Activated T-cell treated with anti-CD3 and anti-CD28 coated beads, Interleukin-2, amount 50 U/mL, for 1 hour (primary cell): Measurements from ENCODE around the gene PFKFB3.
"Not testable (repeated sequence)": the region's sequence is repeated elsewhere in the genome, so short reads cannot be mapped to it uniquely, and the experiment has no call there.

Experiments
- DNase-seq: peaks from one replicate; pipeline ENCODE4 v3.0.0-alpha.2; 2020

Gene PFKFB3

DNA sequence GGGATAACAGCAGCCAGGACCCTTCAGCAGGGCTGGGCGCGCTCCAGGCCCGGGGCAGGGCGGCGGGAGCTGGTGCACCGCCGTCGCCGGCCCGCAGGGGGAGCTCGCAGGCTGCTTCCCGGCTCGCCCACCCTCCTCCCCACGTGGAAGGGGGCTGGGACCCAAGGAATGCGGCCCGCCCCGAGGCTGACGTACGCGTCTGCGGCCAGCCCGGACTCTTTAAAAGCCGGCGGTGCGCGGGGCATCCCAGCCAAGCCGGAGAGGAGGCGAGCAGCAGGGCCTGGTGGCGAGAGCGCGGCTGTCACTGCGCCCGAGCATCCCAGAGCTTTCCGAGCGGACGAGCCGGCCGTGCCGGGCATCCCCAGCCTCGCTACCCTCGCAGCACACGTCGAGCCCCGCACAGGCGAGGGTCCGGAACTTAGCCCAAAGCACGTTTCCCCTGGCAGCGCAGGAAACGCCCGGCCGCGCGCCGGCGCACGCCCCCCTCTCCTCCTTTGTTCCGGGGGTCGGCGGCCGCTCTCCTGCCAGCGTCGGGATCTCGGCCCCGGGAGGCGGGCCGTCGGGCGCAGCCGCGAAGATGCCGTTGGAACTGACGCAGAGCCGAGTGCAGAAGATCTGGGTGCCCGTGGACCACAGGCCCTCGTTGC lies at the start of gene PFKFB3:
PFKFB3 (plus strand) TSS at position 249 of the 647 bp plus-strand sequence; CDS start at position 578, 329 bp downstream.
- DNase-seq = peak; percentile 97

DNA sequence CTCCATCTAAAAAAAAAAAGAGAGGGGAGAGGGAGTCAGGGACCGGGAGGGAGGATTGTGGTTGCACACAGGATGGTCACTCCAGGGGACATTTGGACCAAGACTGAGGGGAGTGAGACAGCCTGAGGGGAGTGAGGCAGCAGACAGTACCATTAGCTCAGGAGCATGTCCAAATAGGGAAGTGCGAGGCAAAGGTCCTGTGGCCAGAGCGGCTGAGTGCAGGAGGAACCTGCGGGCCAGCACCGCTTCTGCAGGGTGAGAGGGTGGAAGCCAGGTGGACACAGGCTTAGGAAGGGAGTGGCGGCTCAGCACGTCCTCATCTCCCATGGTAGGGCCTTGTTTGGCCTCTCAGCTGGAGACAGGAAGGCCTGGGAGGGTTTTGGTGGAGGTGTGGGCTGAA lies 48.9 kb upstream of the PFKFB3 start:
- no peak for DNase-seq

DNA sequence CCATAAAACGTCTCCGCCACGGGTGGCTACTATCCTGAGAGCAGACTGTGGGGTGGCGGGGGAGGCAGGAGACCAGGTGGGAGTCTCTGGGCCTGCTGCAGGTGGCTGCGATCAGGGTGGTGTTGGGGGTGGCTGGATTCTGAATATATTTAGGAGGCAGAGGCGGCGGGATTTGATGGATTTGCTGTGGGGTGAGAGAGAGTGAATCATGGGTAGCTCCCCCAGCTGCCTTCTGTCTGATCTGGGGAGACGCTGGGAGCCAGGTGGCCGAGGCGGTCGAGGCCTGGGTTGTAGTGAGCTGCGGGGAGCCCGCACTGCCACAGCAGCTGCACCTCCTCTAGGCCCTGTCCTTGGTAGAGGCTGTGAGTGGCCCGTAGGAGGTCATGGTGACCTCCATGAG lies 48.2 kb upstream of the PFKFB3 start:
- no peak for DNase-seq

DNA sequence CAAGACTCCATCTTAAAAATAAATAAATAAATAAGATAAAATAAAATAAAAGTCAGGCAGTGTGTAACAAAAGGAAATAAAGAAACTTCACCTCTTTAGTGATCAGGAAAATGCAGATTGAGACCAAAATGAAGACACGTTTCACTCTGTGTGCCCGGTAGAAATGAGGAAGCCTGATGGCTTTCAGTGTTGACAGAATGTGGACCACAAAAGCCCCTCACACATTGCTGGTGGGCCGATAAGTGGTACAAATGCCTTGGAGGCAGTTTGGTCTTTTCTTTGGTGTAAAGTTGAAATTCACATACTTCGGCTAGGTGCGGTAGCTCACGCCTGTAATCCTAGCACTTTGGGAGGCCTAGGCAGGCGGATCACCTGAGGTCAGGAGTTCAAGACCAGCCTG lies 44.5 kb upstream of the PFKFB3 start:
- DNase-seq = no peak

DNA sequence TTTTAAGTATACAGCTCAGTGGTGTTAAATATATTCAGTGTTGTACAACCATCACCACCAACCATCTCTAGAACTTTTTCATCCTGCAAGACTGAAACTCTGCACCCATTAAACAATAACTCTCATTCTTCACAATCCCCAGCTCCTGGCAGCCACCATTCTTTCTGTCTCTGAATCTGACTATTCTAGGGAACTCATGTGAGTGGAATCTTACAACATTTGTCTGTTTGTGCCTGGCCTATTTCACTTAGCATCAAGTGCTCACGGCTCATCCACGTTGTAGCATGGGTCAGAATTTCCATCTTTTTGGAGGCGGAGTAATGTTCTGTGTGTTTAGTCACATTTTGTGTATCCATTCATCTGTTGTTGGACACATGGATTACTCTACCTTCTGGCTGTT lies 40.8 kb upstream of the PFKFB3 start:
- no peak for DNase-seq

DNA sequence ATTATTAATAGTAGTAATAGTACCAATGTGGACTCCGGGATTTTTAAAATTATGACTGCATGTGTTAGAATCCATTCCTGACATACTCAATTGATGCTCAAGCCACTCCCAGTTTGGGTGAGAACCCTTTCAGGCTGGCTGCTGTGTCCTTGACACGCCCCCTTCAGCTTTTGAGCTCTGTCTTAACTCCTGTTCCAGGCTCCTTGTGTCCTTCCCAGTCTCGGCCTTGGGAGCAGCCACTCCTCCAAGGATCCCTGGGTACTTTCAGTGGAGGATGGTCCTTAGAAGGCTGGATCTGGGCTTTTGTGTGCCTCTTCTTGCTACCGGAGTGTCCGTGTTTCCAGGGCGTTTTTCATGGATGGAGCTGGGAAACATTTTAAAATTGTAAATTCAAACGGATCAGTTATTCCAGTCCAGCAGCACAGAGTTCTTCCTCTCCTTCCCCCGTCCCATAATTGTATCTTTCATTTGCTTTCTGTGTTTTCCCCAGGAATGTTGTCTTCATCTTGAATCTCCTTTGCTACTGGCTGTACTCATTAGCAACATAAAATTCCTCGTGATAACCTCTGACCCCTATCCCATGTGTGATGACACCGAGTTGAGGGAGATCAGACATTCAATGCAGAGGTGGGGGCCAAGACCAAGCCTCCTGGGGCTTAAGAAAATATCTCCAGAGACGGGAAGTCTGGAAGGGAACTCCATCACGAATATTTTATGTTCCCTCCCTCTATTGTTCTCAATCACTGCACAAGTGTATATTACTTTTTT lies 40.0 kb upstream of the PFKFB3 start:
- no peak for DNase-seq

DNA sequence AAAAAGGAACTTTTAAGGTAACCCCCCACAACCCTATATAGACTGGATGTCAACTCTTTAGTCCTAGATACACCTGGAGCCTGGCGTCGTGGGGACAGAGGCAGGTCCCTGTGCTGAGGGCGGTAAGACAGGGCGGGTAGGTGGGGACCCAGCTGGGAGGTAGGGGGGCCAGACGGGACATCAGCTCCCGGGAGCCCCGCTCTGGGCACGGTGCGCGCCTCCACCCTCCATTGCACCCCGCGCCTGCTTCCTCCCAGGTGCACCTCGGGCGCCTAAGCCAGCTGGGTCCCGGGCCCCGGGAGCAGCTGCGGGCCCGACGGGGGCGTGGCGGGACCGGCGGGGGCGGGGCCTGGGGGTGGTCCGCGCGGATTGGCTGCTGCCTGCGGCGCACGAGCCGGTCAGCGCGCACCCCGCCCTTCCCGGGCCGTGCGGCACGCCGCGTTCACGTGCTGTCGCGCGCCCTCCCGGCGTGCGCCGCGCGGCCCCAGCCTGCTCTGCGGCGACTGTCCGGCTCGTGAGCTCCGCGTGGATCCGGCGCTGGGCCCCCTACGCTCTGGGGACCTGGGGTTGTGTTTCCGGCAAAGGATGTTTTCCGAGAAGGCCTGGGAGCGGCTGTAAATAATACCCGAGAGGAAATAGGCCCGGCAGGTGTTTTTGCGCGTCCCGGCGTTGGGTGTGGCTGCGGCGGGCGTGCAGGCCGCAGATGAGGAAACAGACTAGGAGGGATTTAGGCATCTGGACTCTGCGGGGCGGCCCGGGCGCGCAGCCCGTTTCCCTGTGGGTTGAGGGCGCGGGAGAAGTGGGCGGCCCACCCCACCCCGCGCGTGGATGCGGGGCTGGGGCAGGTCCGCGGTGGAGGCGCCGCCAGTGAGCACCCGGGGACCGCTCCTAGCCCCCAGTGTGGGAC lies 39.1 kb upstream of the PFKFB3 start:
- peak; percentile 97 for DNase-seq

DNA sequence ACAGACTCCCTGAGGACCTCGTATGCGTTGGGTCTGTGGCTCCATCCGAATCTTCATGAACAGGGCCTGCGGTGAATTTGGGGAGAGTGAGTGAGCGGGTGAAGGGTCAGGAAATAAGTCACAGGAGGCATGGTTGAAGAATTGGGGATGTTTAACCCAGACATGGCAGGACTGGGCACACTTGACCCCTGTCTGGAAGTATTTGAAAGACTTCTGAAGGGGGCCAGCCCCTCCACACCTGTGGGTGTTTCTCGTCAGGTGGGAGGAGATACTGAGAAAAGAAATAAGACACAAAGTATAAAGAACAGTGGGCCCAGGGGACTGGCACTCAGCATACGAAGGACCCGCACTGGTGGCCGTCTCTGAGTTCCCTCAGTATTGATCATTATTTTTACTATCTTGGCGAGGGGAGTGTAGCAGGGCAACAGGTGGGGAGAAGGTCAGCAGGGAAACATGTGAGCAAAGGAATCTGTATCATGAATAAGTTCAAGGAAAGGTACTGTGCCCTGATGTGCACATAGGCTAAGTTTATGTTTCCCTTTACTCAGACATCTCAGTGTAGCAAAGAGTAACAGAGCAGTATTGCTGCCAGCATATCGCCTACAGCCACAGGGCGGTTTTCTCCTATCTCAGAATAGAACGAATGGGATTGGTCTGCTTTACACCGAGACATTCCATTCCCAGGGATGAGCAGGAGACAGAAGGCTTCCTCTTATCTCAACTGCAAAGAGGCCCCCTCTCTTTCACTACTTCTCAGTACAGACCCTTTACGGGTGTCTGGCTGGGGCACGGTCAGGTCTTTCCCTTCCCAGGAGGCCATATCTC lies 38.2 kb upstream of the PFKFB3 start:
- DNase-seq = no peak

DNA sequence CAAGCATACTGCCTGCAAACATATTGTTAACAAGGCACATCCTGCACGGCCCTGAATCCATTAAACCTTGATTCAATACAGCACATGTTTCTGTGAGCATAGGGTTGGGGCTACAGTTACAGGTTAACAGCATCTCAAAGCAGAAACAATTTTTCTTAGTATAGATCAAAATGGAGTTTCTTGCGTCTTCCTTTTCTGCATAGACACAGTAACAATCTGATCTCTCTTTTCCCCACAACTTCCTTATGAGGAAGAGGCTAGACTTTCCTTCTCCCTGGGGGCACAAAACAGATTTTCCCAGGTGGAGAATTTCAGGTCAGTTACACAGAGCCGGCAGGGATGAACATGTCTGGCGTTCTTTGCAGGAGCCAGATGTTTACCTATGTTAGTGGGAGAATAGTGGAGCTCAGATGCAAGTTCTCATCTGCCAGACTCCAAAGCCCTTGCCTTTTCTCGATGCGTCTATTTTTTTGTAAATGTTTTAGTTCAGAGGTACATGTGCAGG lies 37.5 kb upstream of the PFKFB3 start:
- DNase-seq = no peak

DNA sequence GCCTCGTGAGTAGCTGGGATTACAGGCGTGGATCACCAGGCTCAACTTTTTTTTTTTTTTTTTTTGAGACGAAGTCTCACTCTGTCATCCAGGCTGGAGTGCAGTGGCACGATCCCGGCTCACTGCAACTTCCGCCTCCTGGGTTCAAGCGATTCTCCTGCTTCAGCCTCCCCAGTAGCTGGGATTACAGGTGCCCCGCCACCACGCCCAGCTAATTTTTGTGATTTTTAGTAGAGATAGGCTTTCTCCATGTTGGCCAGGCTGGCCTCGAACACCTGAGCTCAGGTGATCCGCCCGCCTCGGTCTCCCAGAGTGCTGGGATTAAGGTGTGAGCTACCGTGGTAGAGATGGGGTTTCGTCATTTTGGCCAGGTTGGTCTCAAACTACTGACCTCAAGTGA lies 36.8 kb upstream of the PFKFB3 start:
- DNase-seq = not testable (repeated sequence)

DNA sequence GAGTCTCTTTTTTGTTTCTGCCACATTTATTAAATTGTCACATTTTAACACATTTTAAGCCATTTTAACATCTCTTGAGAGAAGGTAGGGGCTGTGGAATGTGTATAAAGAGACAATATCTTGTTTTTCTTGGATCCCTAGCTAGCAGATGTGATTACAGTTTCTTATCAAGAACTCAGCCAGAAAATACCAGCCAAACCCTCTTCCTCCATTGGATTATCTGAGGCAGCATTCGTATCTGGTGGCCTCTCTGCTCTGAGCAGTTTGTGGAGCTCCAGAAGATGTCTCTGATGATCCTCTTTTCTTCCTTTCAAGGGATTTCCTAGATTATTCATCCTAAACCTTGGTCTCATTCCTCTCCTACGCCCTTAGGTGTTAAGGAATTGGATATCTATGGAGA lies 35.3 kb upstream of the PFKFB3 start:
- no peak for DNase-seq

DNA sequence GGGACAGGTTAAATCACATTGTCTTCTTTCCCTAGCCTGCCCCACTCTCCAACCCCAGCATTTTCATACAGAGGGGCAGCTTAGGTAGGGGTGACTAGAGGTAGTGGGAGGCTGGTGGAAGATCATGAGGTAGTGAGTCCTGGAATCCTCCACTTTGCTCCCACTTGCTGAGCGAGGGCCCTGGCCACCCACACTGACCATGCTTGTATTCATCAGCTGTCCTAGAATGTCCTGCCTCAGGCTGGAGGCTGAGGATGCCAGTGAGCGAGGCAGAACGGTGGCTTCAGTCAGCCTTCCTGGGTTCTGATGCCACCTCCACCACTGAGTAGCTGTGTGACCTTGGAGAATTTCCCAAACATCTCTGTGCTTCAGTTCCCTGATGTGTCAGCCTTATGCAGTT lies 34.6 kb upstream of the PFKFB3 start:
- no peak for DNase-seq

DNA sequence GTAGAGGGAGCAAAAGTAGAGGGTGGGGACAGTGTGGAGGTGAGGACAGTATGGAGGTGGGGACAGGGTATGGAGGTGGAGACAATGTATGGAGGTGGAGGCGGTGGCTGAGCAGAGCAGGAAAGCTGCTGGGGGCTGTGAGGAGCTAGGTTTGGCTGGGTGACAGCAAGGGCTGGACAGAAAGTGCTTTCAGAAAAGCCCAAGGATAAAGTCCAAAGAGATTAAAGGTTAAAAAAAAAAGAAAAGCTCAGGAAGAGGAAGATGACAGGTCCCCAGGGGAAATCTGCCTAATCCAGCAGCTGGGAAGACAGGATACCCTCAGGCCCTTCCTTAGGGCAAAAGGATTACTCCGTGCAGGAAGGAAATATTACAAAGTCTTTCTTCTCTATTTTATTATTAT lies 32.1 kb upstream of the PFKFB3 start:
- DNase-seq = no peak

DNA sequence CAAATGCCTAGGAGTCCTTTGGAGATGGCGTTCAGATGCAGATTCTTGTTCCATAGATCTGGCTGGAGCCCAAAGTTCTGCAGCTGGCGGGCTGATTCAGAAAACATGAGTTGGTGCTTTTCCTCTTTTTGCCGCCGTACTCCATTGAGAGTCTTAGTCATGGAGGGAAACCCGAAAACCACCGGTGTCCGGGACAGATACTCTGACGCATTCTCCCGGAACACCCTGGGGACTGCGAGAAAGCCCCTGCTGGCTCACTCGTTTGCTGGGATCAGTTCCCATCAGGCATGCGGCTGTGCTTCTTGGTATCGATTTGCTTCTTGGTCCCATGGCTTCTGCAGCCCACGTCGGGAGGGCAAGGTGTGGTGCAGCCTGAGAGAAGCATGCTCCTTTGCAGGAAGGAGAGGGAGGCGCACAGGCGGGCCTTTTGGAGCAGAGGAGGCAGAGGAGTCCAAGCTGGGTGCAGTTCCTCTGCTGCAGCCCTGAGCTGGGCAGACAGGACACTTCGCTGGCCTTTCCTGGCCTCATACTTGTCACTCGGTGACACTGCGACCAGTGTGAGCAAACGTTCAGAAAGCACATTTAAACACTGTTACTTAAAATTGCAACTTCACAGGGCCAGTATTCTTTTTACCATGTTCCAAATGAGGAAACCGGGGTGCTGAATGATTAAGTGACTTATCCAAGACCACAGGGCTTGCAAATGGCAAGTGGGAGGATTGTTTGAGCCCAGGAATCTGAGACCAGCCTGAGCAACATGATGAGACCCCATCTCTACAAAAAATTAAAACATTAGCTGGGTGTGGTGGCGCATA lies 30.6 kb upstream of the PFKFB3 start:
- no peak for DNase-seq

DNA sequence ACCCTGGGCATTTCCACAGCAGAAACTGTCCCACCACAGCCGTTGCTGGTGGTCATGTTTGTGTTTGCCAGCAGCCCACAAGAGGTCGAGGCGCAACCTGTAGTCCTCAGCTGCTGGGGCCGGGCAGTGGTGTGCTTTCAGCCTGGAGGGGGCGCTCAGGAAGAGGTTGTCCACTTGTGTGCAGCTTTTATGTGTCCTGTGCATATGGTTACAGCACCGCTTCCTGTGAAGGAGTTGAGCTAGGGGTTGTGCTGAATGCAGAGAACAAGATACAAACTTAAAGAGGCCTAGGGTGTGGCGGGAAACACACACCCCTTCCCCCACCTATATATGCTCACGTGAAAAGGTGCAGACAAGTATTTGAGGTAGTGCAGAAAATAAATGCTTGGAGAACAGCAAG lies 29.5 kb upstream of the PFKFB3 start:
- DNase-seq = peak; percentile 65

DNA sequence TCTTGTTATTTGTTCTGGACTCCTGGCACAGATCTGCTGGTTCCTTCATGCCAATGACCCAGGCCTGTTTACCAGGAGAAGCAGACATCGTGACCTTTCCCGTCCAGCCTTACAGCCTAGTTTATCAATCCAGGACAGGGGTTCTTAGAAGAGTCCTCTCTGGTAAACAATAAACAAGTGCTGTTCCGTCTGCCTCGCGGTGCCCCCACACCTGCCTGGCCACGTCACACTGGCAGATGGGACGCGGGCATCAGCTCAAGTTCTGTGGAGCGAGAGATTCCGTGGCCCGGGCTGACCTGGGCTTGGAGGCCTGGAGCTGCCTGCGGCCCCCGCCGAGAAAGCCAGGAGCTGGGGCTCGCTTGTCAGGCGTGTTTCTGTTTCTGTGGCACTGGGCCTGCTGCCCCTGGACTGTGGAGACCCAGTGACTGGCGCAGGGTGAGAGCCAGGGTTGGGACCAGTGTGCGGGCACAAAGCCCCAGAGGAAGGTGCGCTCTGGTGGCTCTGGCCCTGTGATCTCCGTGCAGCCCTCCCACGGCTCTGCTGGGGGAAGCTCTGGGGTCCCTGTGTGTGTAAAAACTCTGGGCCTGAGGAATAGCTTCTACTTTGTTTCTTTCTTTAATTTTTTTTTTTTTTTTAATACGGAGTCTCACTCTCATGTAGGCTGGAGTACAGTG lies 28.4 kb upstream of the PFKFB3 start:
- DNase-seq = no peak

DNA sequence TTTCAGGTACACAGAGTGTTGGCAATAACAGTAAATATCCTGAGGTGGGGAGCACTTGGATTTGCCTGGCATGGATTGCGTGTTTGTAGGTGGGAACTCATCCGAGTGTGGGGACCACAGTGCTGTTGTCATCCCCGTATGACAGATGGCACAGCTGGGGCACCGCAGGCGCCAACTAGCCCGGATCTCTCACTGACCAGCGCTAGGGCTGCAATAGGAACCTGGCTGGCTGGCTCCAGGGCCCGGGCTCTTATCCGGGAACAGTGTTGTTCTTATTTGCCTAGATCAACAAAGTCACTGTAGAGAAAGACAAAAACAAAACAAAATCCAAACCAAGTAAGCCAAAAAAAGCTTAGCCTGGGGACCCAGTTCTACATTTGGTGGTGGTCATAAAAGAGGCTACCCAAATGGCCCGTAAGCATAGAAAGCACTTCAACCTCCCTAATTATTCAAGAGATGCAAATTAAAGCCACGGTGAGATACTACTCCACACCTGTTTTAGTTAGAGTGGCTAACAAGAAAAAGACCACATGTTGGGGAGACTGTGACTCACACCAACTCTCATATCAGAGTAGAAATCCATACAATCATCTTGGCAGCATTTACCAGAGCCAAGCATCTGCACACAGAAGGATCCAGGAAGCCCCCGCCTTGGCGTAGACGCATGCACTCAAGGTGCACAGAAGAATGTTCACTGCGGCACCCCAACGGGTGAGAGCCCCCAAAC lies 27.2 kb upstream of the PFKFB3 start:
- DNase-seq = no peak

DNA sequence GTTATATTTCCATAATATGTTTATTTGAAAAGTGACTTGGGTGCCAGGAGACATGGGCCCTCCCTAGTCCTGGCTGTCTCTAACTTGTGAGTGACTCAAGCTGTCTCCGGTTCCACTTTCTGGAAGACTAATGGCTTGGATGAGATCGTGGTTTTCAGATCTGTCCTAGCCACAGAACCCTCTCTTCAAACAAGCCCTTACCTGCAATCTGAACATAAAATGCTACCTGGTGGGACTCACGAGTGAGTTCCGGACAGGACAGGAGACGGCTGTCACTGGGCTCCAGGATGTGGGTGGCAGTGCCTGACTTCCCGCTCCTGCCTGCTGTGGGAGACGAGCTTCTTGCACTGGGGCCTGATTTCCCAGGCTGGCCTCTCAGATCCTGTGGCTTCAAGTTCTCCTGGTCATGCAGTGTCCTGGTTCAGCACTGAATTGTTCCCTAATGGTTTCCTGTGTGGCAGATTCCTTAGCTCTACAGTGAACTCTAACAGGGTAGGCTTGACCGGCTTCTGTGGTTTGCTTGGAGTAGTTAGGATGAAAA lies 26.0 kb upstream of the PFKFB3 start:
- no peak for DNase-seq

DNA sequence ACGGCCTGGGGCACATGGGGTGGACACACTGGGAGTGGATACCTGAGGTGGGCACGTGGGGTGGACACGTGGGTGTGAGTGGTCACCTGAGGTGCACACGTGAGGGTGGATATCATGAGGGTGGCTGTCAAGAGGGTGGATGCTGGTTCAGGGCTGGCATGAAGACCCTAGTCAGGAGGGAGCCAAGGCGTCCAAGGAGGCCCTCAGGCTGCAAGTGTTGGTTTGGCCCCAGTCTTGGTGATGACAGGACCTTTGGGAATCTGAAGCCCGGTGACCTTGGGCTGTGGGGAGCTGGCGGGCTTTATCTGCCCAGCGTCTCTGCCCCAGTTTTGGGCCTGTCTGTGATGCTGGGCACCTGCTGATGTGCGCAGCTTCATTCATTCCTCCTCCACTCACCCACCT lies 24.9 kb upstream of the PFKFB3 start:
- DNase-seq = no peak

DNA sequence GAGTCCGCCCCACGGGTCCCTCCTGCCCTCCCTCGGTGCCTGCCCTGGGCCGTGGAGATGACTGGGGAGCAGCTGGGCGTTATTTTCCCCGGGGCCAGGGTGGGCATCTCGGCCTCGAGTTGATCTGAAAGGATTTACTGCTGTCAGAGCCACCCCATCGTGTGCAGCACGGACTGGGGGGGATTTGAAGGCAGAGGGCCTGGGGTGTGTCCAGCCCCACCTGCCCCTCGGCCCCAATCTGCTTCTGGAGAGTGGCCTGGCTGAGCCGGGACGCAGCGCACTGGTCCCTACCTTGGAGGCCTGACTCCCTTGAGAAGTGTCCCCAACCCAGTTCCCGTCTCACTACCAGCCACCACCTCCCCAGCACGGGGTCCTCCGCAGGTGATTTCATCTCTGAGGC lies 24.2 kb upstream of the PFKFB3 start:
- DNase-seq = no peak
